Liver (tissue), 9 donors: ENCODE data around the gene GGCX. TPM values are rescaled to one million over a fixed set of nuclear protein-coding genes. Genes with fewer than 3 reads are reported as not detected.

Source experiments
- DNase-seq: peaks from one replicate; pipeline ENCODE4 v3.0.0-alpha.2; 2017; ENCODE audit warnings: low spot score
- H3K27ac ChIP-seq, 2 donors: one replicate each; pipeline ENCODE4 v1.7.0; 2013; ENCODE audit warnings: inconsistent platforms in 2 of 2, low read length in 2 of 2, control low read depth in 1 of 2, low read depth in 1 of 2, mild to moderate bottlenecking in 1 of 2
- H3K27me3 ChIP-seq, 4 donors: one replicate each; pipeline versions ENCODE4 v1.6.1 to v1.7.0; 2013; ENCODE audit warnings: low read length in 3 of 4, inconsistent platforms in 1 of 4, mild to moderate bottlenecking in 1 of 4, moderate library complexity in 1 of 4; ENCODE audit not compliant: control insufficient read depth in 4 of 4, insufficient read depth in 4 of 4
- H3K36me3 ChIP-seq, 4 donors: one replicate each; pipeline versions ENCODE4 v1.6.1 to v1.7.0; 2013; ENCODE audit warnings: low read length in 3 of 4, mild to moderate bottlenecking in 3 of 4, low read depth in 1 of 4, moderate library complexity in 1 of 4; ENCODE audit not compliant: control insufficient read depth in 4 of 4, insufficient read depth in 3 of 4
- H3K4me1 ChIP-seq, 4 donors: one replicate each; pipeline versions ENCODE4 v1.6.1 to v1.7.0; 2013; ENCODE audit warnings: low read length in 3 of 4, mild to moderate bottlenecking in 3 of 4, moderate library complexity in 1 of 4; ENCODE audit not compliant: control insufficient read depth in 4 of 4, insufficient read depth in 4 of 4
- H3K4me3 ChIP-seq, 3 donors: one replicate each; pipeline versions ENCODE4 v1.6.1 to v1.7.0; 2013; ENCODE audit warnings: low read length in 3 of 3, control low read depth in 1 of 3, low read depth in 1 of 3, mild to moderate bottlenecking in 1 of 3
- H3K9ac ChIP-seq, 2 donors: one replicate each; pipeline ENCODE4 v1.7.0; 2013; ENCODE audit warnings: low read length in 2 of 2, mild to moderate bottlenecking in 2 of 2, moderate library complexity in 2 of 2, control low read depth in 1 of 2, low read depth in 1 of 2
- H3K9me3 ChIP-seq, 4 donors: one replicate each; pipeline versions ENCODE4 v1.6.1 to v1.7.0; 2013; ENCODE audit warnings: low read length in 3 of 4; ENCODE audit not compliant: control insufficient read depth in 4 of 4
- ATF3 ChIP-seq: IDR thresholded peaks from 2 replicates; pipeline ENCODE4 v1.6.1; 2016; ENCODE audit warnings: antibody characterized with exemption
- EGR1 ChIP-seq, 2 donors: IDR thresholded peaks; 2 replicates each; pipeline ENCODE4 v1.6.1; 2016 to 2018; ENCODE audit warnings: antibody characterized with exemption in 2 of 2, low read depth in 2 of 2
- FOXA1 ChIP-seq: IDR thresholded peaks from 2 replicates; pipeline ENCODE4 v1.6.1; 2016; ENCODE audit warnings: antibody characterized with exemption
- FOXA2 ChIP-seq: IDR thresholded peaks from 2 replicates; pipeline ENCODE4 v1.6.1; 2016; ENCODE audit warnings: antibody characterized with exemption
- GABPA ChIP-seq, 2 donors: IDR thresholded peaks in 1 of 2; conservative IDR thresholded peaks in 1 of 2; 2 replicates each; pipeline ENCODE4 v1.6.1; 2016; ENCODE audit warnings: antibody characterized with exemption in 2 of 2, mild to moderate bottlenecking in 1 of 2, moderate library complexity in 1 of 2
- HNF4A ChIP-seq, 2 donors: conservative IDR thresholded peaks; 2 replicates each; pipeline ENCODE4 v1.6.1; 2016; ENCODE audit warnings: antibody characterized with exemption in 2 of 2, mild to moderate bottlenecking in 2 of 2
- HNF4G ChIP-seq: IDR thresholded peaks from 2 replicates; pipeline ENCODE4 v1.6.1; 2016; ENCODE audit warnings: antibody characterized with exemption
- JUND ChIP-seq, 2 donors: IDR thresholded peaks; 2 replicates each; pipeline ENCODE4 v1.6.1; 2016; ENCODE audit warnings: antibody characterized with exemption in 2 of 2
- RAD21 ChIP-seq, 2 donors: IDR thresholded peaks; 2 replicates each; pipeline ENCODE4 v1.6.1; 2016; ENCODE audit warnings: antibody characterized with exemption in 2 of 2, mild to moderate bottlenecking in 2 of 2
- RXRA ChIP-seq, 2 donors: IDR thresholded peaks; 2 replicates each; pipeline ENCODE4 v1.6.1; 2017 to 2018; ENCODE audit warnings: antibody characterized with exemption in 2 of 2, mild to moderate bottlenecking in 1 of 2
- TAF1 ChIP-seq: conservative IDR thresholded peaks from 2 replicates; pipeline ENCODE4 v1.6.1; 2016; ENCODE audit warnings: antibody characterized with exemption, mild to moderate bottlenecking
- ZBTB33 ChIP-seq: IDR thresholded peaks from 2 replicates; pipeline ENCODE4 v1.6.1; 2016; ENCODE audit warnings: antibody characterized with exemption
- WGBS: extraction: QIAGEN DNeasy Blood & Tissue Kit; methylation state at CpG from one replicate; pipeline ENCODE4 v1.1.7; 2013; 5-methylcytosine and 5-hydroxymethylcytosine counted together
- polyA plus RNA-seq, 2 donors: library from polyadenylated mRNA; stranded (reverse) in 1 of 2; unstranded in 1 of 2; fragments of 200-250 nt in 1 of 2; fragments of >200 nt in 1 of 2; fragmentation: Nextera tagmentation in 1 of 2; extraction: Ambion mirVana in 1 of 2; gene quantifications; one replicate each; pipeline versions ENCODE4 v1.2.1 to v1.2.3, GENCODE V29; 2013 to 2015
- total RNA-seq, 2 donors: library from RNA; depleted of rRNA; stranded (reverse); fragments of >200 nt; gene quantifications; one replicate each; pipeline ENCODE4 v1.2.3, GENCODE V29; 2014
- TF ChIP-seq, protein P1 (sequence below): fragments of 150-350 bp; IDR thresholded peaks from 2 replicates; pipeline ENCODE4 v1.5.1; 2017; ENCODE audit warnings: improper control_type of control experiment, low read depth, low read length; ENCODE audit not compliant: missing input control
- TF ChIP-seq, protein P2 (sequence below): IDR thresholded peaks from 2 replicates; pipeline ENCODE4 v1.6.1; 2016; ENCODE audit warnings: antibody characterized with exemption, mild to moderate bottlenecking
- donor health status: healthy.
- donor health status: healthy.
- donor health status: healthy.
- donor health status: healthy.
- donor health status: healthy.

GGCX gene
- total and polyA plus RNA-seq, 4 donors: 67.3 to 189 (median 90.4) TPM

GRCh38 chr2:85524336-85524908 is 36.9 kb downstream of the GGCX start:
- H3K36me3 ChIP-seq: no peaks in the 10 kb centered on the region
- no peak overlapping the region for H3K27ac ChIP-seq
- H3K9ac ChIP-seq: no peak overlapping the region
- H3K9me3 ChIP-seq: no peaks in the 10 kb centered on the region
- TF ChIP-seq EGR1 (IDR thresholded peaks at IDR 0.05; ENCODE audit: low read depth in 2 of 2): no peak
- no peak for TF ChIP-seq HNF4G
- TF ChIP-seq, protein P1, sequence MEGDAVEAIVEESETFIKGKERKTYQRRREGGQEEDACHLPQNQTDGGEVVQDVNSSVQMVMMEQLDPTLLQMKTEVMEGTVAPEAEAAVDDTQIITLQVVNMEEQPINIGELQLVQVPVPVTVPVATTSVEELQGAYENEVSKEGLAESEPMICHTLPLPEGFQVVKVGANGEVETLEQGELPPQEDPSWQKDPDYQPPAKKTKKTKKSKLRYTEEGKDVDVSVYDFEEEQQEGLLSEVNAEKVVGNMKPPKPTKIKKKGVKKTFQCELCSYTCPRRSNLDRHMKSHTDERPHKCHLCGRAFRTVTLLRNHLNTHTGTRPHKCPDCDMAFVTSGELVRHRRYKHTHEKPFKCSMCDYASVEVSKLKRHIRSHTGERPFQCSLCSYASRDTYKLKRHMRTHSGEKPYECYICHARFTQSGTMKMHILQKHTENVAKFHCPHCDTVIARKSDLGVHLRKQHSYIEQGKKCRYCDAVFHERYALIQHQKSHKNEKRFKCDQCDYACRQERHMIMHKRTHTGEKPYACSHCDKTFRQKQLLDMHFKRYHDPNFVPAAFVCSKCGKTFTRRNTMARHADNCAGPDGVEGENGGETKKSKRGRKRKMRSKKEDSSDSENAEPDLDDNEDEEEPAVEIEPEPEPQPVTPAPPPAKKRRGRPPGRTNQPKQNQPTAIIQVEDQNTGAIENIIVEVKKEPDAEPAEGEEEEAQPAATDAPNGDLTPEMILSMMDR: no peak
- no peak for TF ChIP-seq ATF3
- TF ChIP-seq FOXA1: no peak
- TF ChIP-seq, protein P2, sequence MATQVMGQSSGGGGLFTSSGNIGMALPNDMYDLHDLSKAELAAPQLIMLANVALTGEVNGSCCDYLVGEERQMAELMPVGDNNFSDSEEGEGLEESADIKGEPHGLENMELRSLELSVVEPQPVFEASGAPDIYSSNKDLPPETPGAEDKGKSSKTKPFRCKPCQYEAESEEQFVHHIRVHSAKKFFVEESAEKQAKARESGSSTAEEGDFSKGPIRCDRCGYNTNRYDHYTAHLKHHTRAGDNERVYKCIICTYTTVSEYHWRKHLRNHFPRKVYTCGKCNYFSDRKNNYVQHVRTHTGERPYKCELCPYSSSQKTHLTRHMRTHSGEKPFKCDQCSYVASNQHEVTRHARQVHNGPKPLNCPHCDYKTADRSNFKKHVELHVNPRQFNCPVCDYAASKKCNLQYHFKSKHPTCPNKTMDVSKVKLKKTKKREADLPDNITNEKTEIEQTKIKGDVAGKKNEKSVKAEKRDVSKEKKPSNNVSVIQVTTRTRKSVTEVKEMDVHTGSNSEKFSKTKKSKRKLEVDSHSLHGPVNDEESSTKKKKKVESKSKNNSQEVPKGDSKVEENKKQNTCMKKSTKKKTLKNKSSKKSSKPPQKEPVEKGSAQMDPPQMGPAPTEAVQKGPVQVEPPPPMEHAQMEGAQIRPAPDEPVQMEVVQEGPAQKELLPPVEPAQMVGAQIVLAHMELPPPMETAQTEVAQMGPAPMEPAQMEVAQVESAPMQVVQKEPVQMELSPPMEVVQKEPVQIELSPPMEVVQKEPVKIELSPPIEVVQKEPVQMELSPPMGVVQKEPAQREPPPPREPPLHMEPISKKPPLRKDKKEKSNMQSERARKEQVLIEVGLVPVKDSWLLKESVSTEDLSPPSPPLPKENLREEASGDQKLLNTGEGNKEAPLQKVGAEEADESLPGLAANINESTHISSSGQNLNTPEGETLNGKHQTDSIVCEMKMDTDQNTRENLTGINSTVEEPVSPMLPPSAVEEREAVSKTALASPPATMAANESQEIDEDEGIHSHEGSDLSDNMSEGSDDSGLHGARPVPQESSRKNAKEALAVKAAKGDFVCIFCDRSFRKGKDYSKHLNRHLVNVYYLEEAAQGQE: no peak
- no peak for TF ChIP-seq RAD21 (IDR thresholded peaks at IDR 0.05)
- no peak for TF ChIP-seq ZBTB33
- TF ChIP-seq RXRA (IDR thresholded peaks at IDR 0.05): no peak
- DNase-seq: no peak
- WGBS: 65% methylated on average over 8 of the region's 8 CpGs
- no peak overlapping the region for H3K4me3 ChIP-seq
- H3K4me1 ChIP-seq: peaks cover 2 to 14% (median 12%) of the 10 kb centered on the region in 4 donors
- H3K27me3 ChIP-seq: no peaks in the 10 kb centered on the region

GRCh38 chr2:85523903-85524335 is 37.4 kb downstream of the GGCX start:
- Histone ChIP-seq H3K9ac (no peak overlapping the region), H3K27ac (no peak overlapping the region), H3K36me3 (no peaks in the 10 kb centered on the region), H3K4me1 (peaks cover 2 to 14% (median 12%) of the 10 kb centered on the region in 4 donors), H3K27me3 (no peaks in the 10 kb centered on the region), H3K9me3 (no peaks in the 10 kb centered on the region), H3K4me3 (no peak overlapping the region)
- 86% methylated on average over 5 of the region's 5 CpGs for WGBS
- no peak for DNase-seq
- TF ChIP-seq EGR1 (IDR thresholded peaks at IDR 0.05; ENCODE audit: low read depth in 2 of 2) (no peak), RXRA (IDR thresholded peaks at IDR 0.05) (no peak), JUND (IDR thresholded peaks at IDR 0.05) (no peak), GABPA (IDR thresholded peaks at IDR 0.05 in 1 of 2, conservative IDR thresholded peaks at IDR 0.05 in 1 of 2) (no peak), FOXA2 (no peak), RAD21 (IDR thresholded peaks at IDR 0.05) (no peak), FOXA1 (no peak), HNF4A (conservative IDR thresholded peaks at IDR 0.05) (no peak), HNF4G (no peak), TAF1 (no peak), ATF3 (no peak)
- TF ChIP-seq, protein P1: no peak
- TF ChIP-seq, protein P2: no peak
